Activated CD8-positive, alpha-beta memory T cell treated with anti-CD3 and anti-CD28 coated beads for 4 hours (primary cell): ENCODE data around the gene ADH5.
"Not testable (repeated sequence)": the region's sequence is repeated elsewhere in the genome, so short reads cannot be mapped to it uniquely, and the experiment has no call there.

ENCODE experiments used
- DNase-seq, 2 donors: peaks; one replicate each; pipeline ENCODE4 v3.0.0-alpha.2; 2020; ENCODE audit warnings: low read depth in 2 of 2

Gene ADH5

GRCh38 chr4:99029852-99030251 is 58.7 kb downstream of the ADH5 start:
- DNase-seq = no peak

- no peak for DNase-seq
Measured at GRCh38 chr4:99029018-99029735, 59.4 kb downstream of the ADH5 start.

GRCh38 chr4:99028187-99028586 is 60.4 kb downstream of the ADH5 start:
- no peak for DNase-seq

- no peak for DNase-seq
Measured at GRCh38 chr4:99027304-99027703, 61.3 kb downstream of the ADH5 start.

- DNase-seq = no peak
Measured at GRCh38 chr4:99025506-99025905, 63.1 kb downstream of the ADH5 start.

- DNase-seq = no peak
Measured at GRCh38 chr4:99024481-99025275, 63.9 kb downstream of the ADH5 start.

- not testable (repeated sequence) for DNase-seq
Measured at GRCh38 chr4:99023800-99024251, 64.8 kb downstream of the ADH5 start.

GRCh38 chr4:99022566-99022965 is 66.0 kb downstream of the ADH5 start:
- no peak for DNase-seq

- DNase-seq = no peak
Measured at GRCh38 chr4:99021386-99021785, 67.2 kb downstream of the ADH5 start.
